HCT116 (cell line): ENCODE data around the gene TLX1. TPM values are rescaled to one million over a fixed set of nuclear protein-coding genes. Genes with fewer than 3 reads are reported as not detected.

Experiments used
- ATAC-seq: fragments of 200-7000 bp; cut with Tn5 transposase; 2 replicates; pipeline ENCODE4 v1.9.1; 2020; ENCODE audit warnings: mild to moderate bottlenecking, moderate library complexity
- BruUV-seq: library from RNA; stranded (reverse); fragments of 400-500 nt; replicated peaks from 2 replicates; lab custom pipeline; 2021; lab: Mats Ljungman, UMichigan
- CTCF ChIA-PET: fragments of 300-600 bp; sonication (Branson Sonifier 250); formaldehyde crosslinking; loops from one replicate; lab custom pipeline; 2021; ENCODE audit warnings: antibody characterized with exemption; lab: Charles Lee
- POLR2A ChIA-PET: fragments of 300-600, 350-600 bp; sonication (Branson Sonifier 250); formaldehyde crosslinking; loops from one replicate; lab custom pipeline; 2021; ENCODE audit warnings: antibody characterized with exemption; lab: Charles Lee
- RAD21 ChIA-PET, 2 experiments: fragments of 300-600 bp; sonication (Branson Sonifier 250); formaldehyde crosslinking; loops; one replicate each; lab custom pipeline; 2023; ENCODE audit warnings: low total read pairs in 2 of 2; ENCODE audit not compliant: uncharacterized antibody in 2 of 2, unreplicated experiment in 2 of 2, low non-redundant PET in 1 of 2; lab: Charles Lee
- DNase-seq: peaks from one replicate; pipeline ENCODE4 v3.0.0-alpha.2; 2010; ENCODE audit warnings: low read depth, low spot score
- H2AFZ ChIP-seq: fragments of 200-600 bp; shearing (Covaris generic), sonication (generic); 2 replicates; pipeline ENCODE4 v1.6.1; 2017; ENCODE audit warnings: low read depth, mixed run types, mixed read lengths, antibody characterized with exemption, low read length; ENCODE audit not compliant: poor library complexity, severe bottlenecking
- H3K27ac ChIP-seq: 2 replicates; pipeline ENCODE4 v1.5.1; 2012; ENCODE audit warnings: low read depth, low read length
- H3K27me3 ChIP-seq: fragments of 200-600 bp; sonication (generic); 2 replicates; pipeline ENCODE4 v1.6.1; 2016; ENCODE audit warnings: mixed run types, low read length, mixed read lengths; ENCODE audit not compliant: insufficient read depth
- H3K36me3 ChIP-seq, 2 experiments: fragments of 200-500 bp in 1 of 2; fragments of 200-600 bp in 1 of 2; sonication (Bioruptor generic) in 1 of 2; sonication (generic) in 1 of 2; 2 replicates each; pipeline versions ENCODE4 v1.5.1 to v1.6.1; 2014 to 2016; ENCODE audit warnings: low read length in 2 of 2, inconsistent platforms in 1 of 2, mixed read lengths in 1 of 2, mixed run types in 1 of 2; ENCODE audit not compliant: insufficient read depth in 2 of 2, control insufficient read depth in 1 of 2
- H3K4me1 ChIP-seq, 2 experiments: fragments of 200-600 bp in 1 of 2; sonication (generic) in 1 of 2; 2 replicates each; pipeline versions ENCODE4 v1.5.1 to v1.6.1; 2012 to 2017; ENCODE audit warnings: low read length in 2 of 2, inconsistent platforms in 1 of 2, mild to moderate bottlenecking in 1 of 2, mixed read lengths in 1 of 2, mixed run types in 1 of 2, moderate library complexity in 1 of 2; ENCODE audit not compliant: insufficient read depth in 2 of 2, control insufficient read depth in 1 of 2
- H3K4me2 ChIP-seq: fragments of 200-600 bp; sonication (generic); 2 replicates; pipeline ENCODE4 v1.6.1; 2017; ENCODE audit warnings: mixed run types, low read length, mixed read lengths
- H3K4me3 ChIP-seq, 2 experiments: fragments of 200-600 bp in 1 of 2; sonication (generic) in 1 of 2; replicated peaks in 1 of 2; 2 replicates each; pipeline ENCODE4 v1.5.1; 2011 to 2016; ENCODE audit warnings: low read length in 2 of 2, control low read depth in 1 of 2, low read depth in 1 of 2, mild to moderate bottlenecking in 1 of 2, mixed read lengths in 1 of 2, mixed run types in 1 of 2
- H3K79me2 ChIP-seq: fragments of 200-600 bp; sonication (generic); 2 replicates; pipeline ENCODE4 v1.6.1; 2017; ENCODE audit warnings: mild to moderate bottlenecking, mixed run types, low read length, moderate library complexity, mixed read lengths; ENCODE audit not compliant: insufficient read depth
- H3K9ac ChIP-seq: fragments of 200-600 bp; sonication (generic); 2 replicates; pipeline ENCODE4 v1.6.1; 2016; ENCODE audit warnings: low read length, mixed read lengths
- H3K9me2 ChIP-seq: fragments of 200-600 bp; sonication (generic), shearing (Covaris generic); 2 replicates; pipeline ENCODE4 v1.6.1; 2017; ENCODE audit warnings: mixed run types, mild to moderate bottlenecking, moderate library complexity; ENCODE audit not compliant: insufficient read depth
- H3K9me3 ChIP-seq, 2 experiments: fragments of 200-500 bp in 1 of 2; fragments of 200-600 bp in 1 of 2; sonication (Bioruptor generic) in 1 of 2; sonication (generic) in 1 of 2; 2 replicates each; pipeline ENCODE4 v1.6.1; 2014 to 2017; ENCODE audit warnings: low read length in 2 of 2, mixed read lengths in 2 of 2, inconsistent platforms in 1 of 2, low read depth in 1 of 2, mild to moderate bottlenecking in 1 of 2, mixed run types in 1 of 2, moderate library complexity in 1 of 2; ENCODE audit not compliant: control insufficient read depth in 1 of 2, insufficient read depth in 1 of 2
- H4K20me1 ChIP-seq: fragments of 200-600 bp; sonication (generic), shearing (Covaris generic); 2 replicates; pipeline ENCODE4 v1.6.1; 2017; ENCODE audit warnings: mixed run types, mild to moderate bottlenecking, moderate library complexity; ENCODE audit not compliant: insufficient read depth
- CEBPB ChIP-seq: IDR thresholded peaks from 2 replicates; pipeline ENCODE4 v1.6.1; 2012; ENCODE audit warnings: low read depth
- EGR1 ChIP-seq: IDR thresholded peaks from 2 replicates; pipeline ENCODE4 v1.6.1; 2012; ENCODE audit warnings: low read depth
- ELF1 ChIP-seq: IDR thresholded peaks from 2 replicates; pipeline ENCODE4 v1.6.1; 2012; ENCODE audit warnings: low read depth, borderline replicate concordance
- EZH2 ChIP-seq: fragments of 200-600 bp; sonication (generic); IDR thresholded peaks from 2 replicates; pipeline ENCODE4 v1.6.1; 2017; ENCODE audit warnings: antibody characterized with exemption, mixed run types
- EZH2phosphoT487 ChIP-seq: fragments of 200-600 bp; IDR thresholded peaks from 2 replicates; pipeline ENCODE4 v1.6.1; 2018; ENCODE audit warnings: antibody characterized with exemption, borderline replicate concordance
- JUND ChIP-seq: IDR thresholded peaks from 2 replicates; pipeline ENCODE4 v1.6.1; 2012
- RAD21 ChIP-seq: IDR thresholded peaks from 2 replicates; pipeline ENCODE4 v1.6.1; 2012; ENCODE audit warnings: low read depth, mild to moderate bottlenecking
- SIN3A ChIP-seq: IDR thresholded peaks from 2 replicates; pipeline ENCODE4 v1.6.1; 2012; ENCODE audit warnings: low read depth
- SP1 ChIP-seq: IDR thresholded peaks from 2 replicates; pipeline ENCODE4 v1.6.1; 2012; ENCODE audit warnings: low read depth
- SRF ChIP-seq: IDR thresholded peaks from 2 replicates; pipeline ENCODE4 v1.6.1; 2012; ENCODE audit warnings: low read depth
- ZFX ChIP-seq: fragments of 450-650 bp; IDR thresholded peaks from 2 replicates; pipeline ENCODE4 v1.6.1; 2017
- ZNF274 ChIP-seq: fragments of 200-500 bp; sonication (Bioruptor generic); IDR thresholded peaks from 2 replicates; pipeline ENCODE4 v1.6.1; 2014; ENCODE audit warnings: mild to moderate bottlenecking, low read depth, low read length, inconsistent platforms
- intact Hi-C: fragments of 100-400 bp; cut with micrococcal nuclease; formaldehyde crosslinking; loops from 2 replicates; pipeline ENCODE4 v1.10.0; 2022
- total RNA-seq: library from RNA; stranded (reverse); gene quantifications from one replicate; pipeline ENCODE4 v1.2.1, GENCODE V29; 2021; ENCODE audit not compliant: unreplicated experiment
- TF ChIP-seq, protein P1 (sequence below): IDR thresholded peaks from 2 replicates; pipeline ENCODE4 v1.6.1; 2012
- TF ChIP-seq, protein P2 (sequence below): IDR thresholded peaks from 2 replicates; pipeline ENCODE4 v1.6.1; 2012
- TF ChIP-seq, protein P3 (sequence below): IDR thresholded peaks from 2 replicates; pipeline ENCODE4 v1.6.1; 2012; ENCODE audit warnings: low read depth
- TF ChIP-seq, protein P4 (sequence below): IDR thresholded peaks from 2 replicates; pipeline ENCODE4 v1.6.1; 2011; ENCODE audit warnings: mild to moderate bottlenecking, low read length, moderate library complexity; ENCODE audit not compliant: insufficient replicate concordance; ENCODE audit errors: extremely low read depth

The TLX1 gene
- total RNA-seq, 1 experiment from 2014 or later = not detected

DNA sequence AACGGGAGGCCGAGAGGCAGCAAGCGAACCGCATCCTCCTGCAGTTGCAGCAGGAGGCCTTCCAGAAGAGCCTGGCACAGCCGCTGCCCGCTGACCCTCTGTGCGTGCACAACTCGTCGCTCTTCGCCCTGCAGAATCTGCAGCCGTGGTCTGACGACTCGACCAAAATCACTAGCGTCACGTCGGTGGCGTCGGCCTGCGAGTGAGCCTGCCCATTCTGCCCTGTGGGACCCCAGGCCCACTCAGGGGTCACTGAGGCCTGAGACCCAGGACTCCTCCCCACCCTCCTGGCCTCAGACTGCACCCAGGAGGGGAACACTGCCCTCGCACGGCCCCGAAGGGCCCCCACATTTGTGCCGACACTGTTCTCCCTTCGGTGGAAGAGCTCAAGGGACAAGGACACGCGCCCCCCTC lies 5.6 kb downstream of the TLX1 start:
- ChIA-PET POLR2A (no interaction called here), CTCF (interaction anchor here (1.0 kb wide), 1 partner anchor 41 kb away, joined by 3 read pairs; no protein-coding TSS in a partner anchor), RAD21 (no interaction called here)
- peaks cover 9 to 17% of the 10 kb centered on the region in 2 experiments for H3K4me1 ChIP-seq
- H3K9me2 ChIP-seq = no peaks in the 10 kb centered on the region
- H3K79me2 ChIP-seq = no peaks in the 10 kb centered on the region
- no TSS peak for BruUV-seq
- H3K9me3 ChIP-seq = no peaks in the 10 kb centered on the region
- no peak overlapping the region for H3K4me2 ChIP-seq
- DNase-seq (no peak), ATAC-seq (no peak)
- H2AFZ ChIP-seq = no peak overlapping the region
- no peaks in the 10 kb centered on the region for H3K36me3 ChIP-seq
- H3K27ac ChIP-seq = no peak overlapping the region
- TF ChIP-seq RAD21 (no peak), ELF1 (no peak), SP1 (no peak), EGR1 (no peak), JUND (no peak), SRF (no peak), EZH2 (no peak), CEBPB (no peak)
- TF ChIP-seq, protein P1, sequence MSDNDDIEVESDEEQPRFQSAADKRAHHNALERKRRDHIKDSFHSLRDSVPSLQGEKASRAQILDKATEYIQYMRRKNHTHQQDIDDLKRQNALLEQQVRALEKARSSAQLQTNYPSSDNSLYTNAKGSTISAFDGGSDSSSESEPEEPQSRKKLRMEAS = no peak
- TF ChIP-seq, protein P2, sequence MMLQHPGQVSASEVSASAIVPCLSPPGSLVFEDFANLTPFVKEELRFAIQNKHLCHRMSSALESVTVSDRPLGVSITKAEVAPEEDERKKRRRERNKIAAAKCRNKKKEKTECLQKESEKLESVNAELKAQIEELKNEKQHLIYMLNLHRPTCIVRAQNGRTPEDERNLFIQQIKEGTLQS = no peak
- no peaks in the 10 kb centered on the region for H4K20me1 ChIP-seq
- intact Hi-C loops = no loop called here
- H3K4me3 ChIP-seq = no peak overlapping the region
- no peak overlapping the region for H3K9ac ChIP-seq
- no peaks in the 10 kb centered on the region for H3K27me3 ChIP-seq

DNA sequence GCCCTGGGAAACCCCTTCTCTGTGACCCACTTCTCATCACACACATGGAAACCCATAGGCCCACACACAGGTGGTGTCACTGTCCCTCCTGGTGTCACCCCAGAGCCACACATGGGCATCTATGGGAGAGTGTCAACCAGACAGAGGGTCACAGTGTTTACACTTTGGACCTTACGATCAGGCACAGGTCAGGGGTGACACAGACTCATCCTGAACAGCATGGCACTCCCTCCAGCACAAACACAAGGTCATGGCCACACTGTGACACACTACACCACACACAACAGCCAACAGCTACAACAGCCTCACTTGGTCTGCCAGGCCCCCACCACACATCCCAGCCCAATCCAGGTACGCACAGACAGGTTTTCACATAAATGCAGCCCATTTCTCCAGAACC lies 6.2 kb downstream of the TLX1 start:
- no peak overlapping the region for H3K4me3 ChIP-seq
- no peak overlapping the region for H3K9ac ChIP-seq
- POLR2A ChIA-PET = no interaction called here
- no peaks in the 10 kb centered on the region for H4K20me1 ChIP-seq
- no peaks in the 10 kb centered on the region for H3K9me3 ChIP-seq
- peaks cover 12 to 22% of the 10 kb centered on the region in 2 experiments for H3K4me1 ChIP-seq
- no peak overlapping the region for H3K4me2 ChIP-seq
- BruUV-seq = no TSS peak
- H3K79me2 ChIP-seq = no peaks in the 10 kb centered on the region
- H3K36me3 ChIP-seq = no peaks in the 10 kb centered on the region
- DNase-seq (no peak), ATAC-seq (no peak)
- intact Hi-C loops = no loop called here
- H3K27ac ChIP-seq = no peak overlapping the region
- CTCF ChIA-PET = interaction anchor here (1.0 kb wide), 1 partner anchor 41 kb away, joined by 3 read pairs; no protein-coding TSS in a partner anchor
- H3K9me2 ChIP-seq = no peaks in the 10 kb centered on the region
- no peaks in the 10 kb centered on the region for H3K27me3 ChIP-seq
- no peak overlapping the region for H2AFZ ChIP-seq
- RAD21 ChIA-PET = no interaction called here
- no peak for TF ChIP-seq ZNF274
- no peak for TF ChIP-seq SP1
- no peak for TF ChIP-seq ZFX
- no peak for TF ChIP-seq SRF
- TF ChIP-seq RAD21 = no peak
- no peak for TF ChIP-seq SIN3A
- TF ChIP-seq, protein P3, sequence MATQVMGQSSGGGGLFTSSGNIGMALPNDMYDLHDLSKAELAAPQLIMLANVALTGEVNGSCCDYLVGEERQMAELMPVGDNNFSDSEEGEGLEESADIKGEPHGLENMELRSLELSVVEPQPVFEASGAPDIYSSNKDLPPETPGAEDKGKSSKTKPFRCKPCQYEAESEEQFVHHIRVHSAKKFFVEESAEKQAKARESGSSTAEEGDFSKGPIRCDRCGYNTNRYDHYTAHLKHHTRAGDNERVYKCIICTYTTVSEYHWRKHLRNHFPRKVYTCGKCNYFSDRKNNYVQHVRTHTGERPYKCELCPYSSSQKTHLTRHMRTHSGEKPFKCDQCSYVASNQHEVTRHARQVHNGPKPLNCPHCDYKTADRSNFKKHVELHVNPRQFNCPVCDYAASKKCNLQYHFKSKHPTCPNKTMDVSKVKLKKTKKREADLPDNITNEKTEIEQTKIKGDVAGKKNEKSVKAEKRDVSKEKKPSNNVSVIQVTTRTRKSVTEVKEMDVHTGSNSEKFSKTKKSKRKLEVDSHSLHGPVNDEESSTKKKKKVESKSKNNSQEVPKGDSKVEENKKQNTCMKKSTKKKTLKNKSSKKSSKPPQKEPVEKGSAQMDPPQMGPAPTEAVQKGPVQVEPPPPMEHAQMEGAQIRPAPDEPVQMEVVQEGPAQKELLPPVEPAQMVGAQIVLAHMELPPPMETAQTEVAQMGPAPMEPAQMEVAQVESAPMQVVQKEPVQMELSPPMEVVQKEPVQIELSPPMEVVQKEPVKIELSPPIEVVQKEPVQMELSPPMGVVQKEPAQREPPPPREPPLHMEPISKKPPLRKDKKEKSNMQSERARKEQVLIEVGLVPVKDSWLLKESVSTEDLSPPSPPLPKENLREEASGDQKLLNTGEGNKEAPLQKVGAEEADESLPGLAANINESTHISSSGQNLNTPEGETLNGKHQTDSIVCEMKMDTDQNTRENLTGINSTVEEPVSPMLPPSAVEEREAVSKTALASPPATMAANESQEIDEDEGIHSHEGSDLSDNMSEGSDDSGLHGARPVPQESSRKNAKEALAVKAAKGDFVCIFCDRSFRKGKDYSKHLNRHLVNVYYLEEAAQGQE = no peak
- TF ChIP-seq EZH2phosphoT487 = no peak
- TF ChIP-seq, protein P4, sequence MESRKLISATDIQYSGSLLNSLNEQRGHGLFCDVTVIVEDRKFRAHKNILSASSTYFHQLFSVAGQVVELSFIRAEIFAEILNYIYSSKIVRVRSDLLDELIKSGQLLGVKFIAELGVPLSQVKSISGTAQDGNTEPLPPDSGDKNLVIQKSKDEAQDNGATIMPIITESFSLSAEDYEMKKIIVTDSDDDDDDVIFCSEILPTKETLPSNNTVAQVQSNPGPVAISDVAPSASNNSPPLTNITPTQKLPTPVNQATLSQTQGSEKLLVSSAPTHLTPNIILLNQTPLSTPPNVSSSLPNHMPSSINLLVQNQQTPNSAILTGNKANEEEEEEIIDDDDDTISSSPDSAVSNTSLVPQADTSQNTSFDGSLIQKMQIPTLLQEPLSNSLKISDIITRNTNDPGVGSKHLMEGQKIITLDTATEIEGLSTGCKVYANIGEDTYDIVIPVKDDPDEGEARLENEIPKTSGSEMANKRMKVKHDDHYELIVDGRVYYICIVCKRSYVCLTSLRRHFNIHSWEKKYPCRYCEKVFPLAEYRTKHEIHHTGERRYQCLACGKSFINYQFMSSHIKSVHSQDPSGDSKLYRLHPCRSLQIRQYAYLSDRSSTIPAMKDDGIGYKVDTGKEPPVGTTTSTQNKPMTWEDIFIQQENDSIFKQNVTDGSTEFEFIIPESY = no peak
- TF ChIP-seq, protein P1 = no peak
- no peak for TF ChIP-seq JUND
